ENCODE data around the gene GPR176.
"Not testable (repeated sequence)": the region's sequence is repeated elsewhere in the genome, so short reads cannot be mapped to it uniquely, and the experiment has no call there.

GPR176 gene

GRCh38 chr15:39857132-39857531 is 62.9 kb downstream of the GPR176 start:
- no peak for DNase-seq (ENCODE audit: low read depth in 2 of 2)

- DNase-seq (ENCODE audit: low read depth in 2 of 2): no peak
Measured at GRCh38 chr15:39856357-39856756, 63.7 kb downstream of the GPR176 start.

- DNase-seq (ENCODE audit: low read depth in 2 of 2): no peak
Measured at GRCh38 chr15:39855400-39855799, 64.7 kb downstream of the GPR176 start.

GRCh38 chr15:39854161-39854560 is 65.9 kb downstream of the GPR176 start:
- no peak for DNase-seq (ENCODE audit: low read depth in 2 of 2)

GRCh38 chr15:39852250-39852649 is 67.8 kb downstream of the GPR176 start:
- DNase-seq (ENCODE audit: low read depth in 2 of 2): no peak

- no peak for DNase-seq (ENCODE audit: low read depth in 2 of 2)
Measured at GRCh38 chr15:39851500-39852092, 68.5 kb downstream of the GPR176 start.

- DNase-seq (ENCODE audit: low read depth in 2 of 2): no peak
Measured at GRCh38 chr15:39850436-39850835, 69.6 kb downstream of the GPR176 start.

GRCh38 chr15:39846108-39846507 is 74.0 kb downstream of the GPR176 start:
- DNase-seq (ENCODE audit: low read depth in 2 of 2): no peak

GRCh38 chr15:39845582-39845981 is 74.5 kb downstream of the GPR176 start:
- no peak for DNase-seq (ENCODE audit: low read depth in 2 of 2)

GRCh38 chr15:39843565-39843964 is 76.5 kb downstream of the GPR176 start:
- no peak for DNase-seq (ENCODE audit: low read depth in 2 of 2)

GRCh38 chr15:39837454-39837853 is 82.6 kb downstream of the GPR176 start:
- no peak for DNase-seq (ENCODE audit: low read depth in 2 of 2)

- DNase-seq (ENCODE audit: low read depth in 2 of 2): no peak
Measured at GRCh38 chr15:39835550-39835949, 84.5 kb downstream of the GPR176 start.

GRCh38 chr15:39834256-39834655 is 85.8 kb downstream of the GPR176 start:
- DNase-seq (ENCODE audit: low read depth in 2 of 2): no peak

- DNase-seq (ENCODE audit: low read depth in 2 of 2): no peak
Measured at GRCh38 chr15:39833515-39833981, 86.5 kb downstream of the GPR176 start.

GRCh38 chr15:39830166-39830565 is 89.9 kb downstream of the GPR176 start:
- DNase-seq (ENCODE audit: low read depth in 2 of 2): no peak

- no peak for DNase-seq (ENCODE audit: low read depth in 2 of 2)
Measured at GRCh38 chr15:39828374-39828931, 91.6 kb downstream of the GPR176 start.

- DNase-seq (ENCODE audit: low read depth in 2 of 2): no peak
Measured at GRCh38 chr15:39826975-39827374, 93.1 kb downstream of the GPR176 start.

- no peak for DNase-seq (ENCODE audit: low read depth in 2 of 2)
Measured at GRCh38 chr15:39823634-39824033, 96.4 kb downstream of the GPR176 start.

- no peak for DNase-seq (ENCODE audit: low read depth in 2 of 2)
Measured at GRCh38 chr15:39820050-39820602, 99.9 kb downstream of the GPR176 start.

- DNase-seq (ENCODE audit: low read depth in 2 of 2): no peak
Measured at GRCh38 chr15:39819533-39819932, 100.5 kb downstream of the GPR176 start.

GRCh38 chr15:39817892-39818291 is 102.2 kb downstream of the GPR176 start:
- no peak for DNase-seq (ENCODE audit: low read depth in 2 of 2)

GRCh38 chr15:39814489-39814888 is 105.6 kb downstream of the GPR176 start:
- no peak for DNase-seq (ENCODE audit: low read depth in 2 of 2)

GRCh38 chr15:39812651-39813050 is 107.4 kb downstream of the GPR176 start:
- not testable (repeated sequence) for DNase-seq (ENCODE audit: low read depth in 2 of 2)

GRCh38 chr15:39808909-39809308 is 111.2 kb downstream of the GPR176 start:
- DNase-seq (ENCODE audit: low read depth in 2 of 2): no peak

All from stimulated activated CD4-positive, alpha-beta T cell treated with anti-CD3 and anti-CD28 coated beads, Interleukin-4, amount 100 ng/mL, for 48 hours (primary cell).